Measurements from ENCODE around the gene NR0B1.

GRCh38 chrX:30349946-30350345 is 40.8 kb upstream of the NR0B1 start:
- TF ChIP-seq EZH2phosphoT487 (IDR thresholded peaks at IDR 0.05; ENCODE audit: low read depth, severe bottlenecking, unreplicated experiment) (no peak), CTCF (IDR thresholded peaks at IDR 0.05; ENCODE audit: poor library complexity) (no peak)

Measured in hepatocyte (in vitro differentiated cells).